Measurements from ENCODE around the gene ANKRD60. TPM values are rescaled to one million over a fixed set of nuclear protein-coding genes. Genes with fewer than 3 reads are reported as not detected.

The ANKRD60 gene
- total RNA-seq, 1 experiment from 2014 or later = not detected

GRCh38 chr20:58182521-58183140 lies 45.8 kb downstream of the ANKRD60 start:
- Histone ChIP-seq H2AK5ac (ENCODE audit: insufficient read length, low read length) (no peak overlapping the region), H4K91ac (ENCODE audit: insufficient read length, low read depth, low read length) (no peak overlapping the region), H3K23ac (ENCODE audit: insufficient read length, low read depth, low read length) (no peak overlapping the region), H2BK120ac (ENCODE audit: low read depth, low read length, poor library complexity, severe bottlenecking) (no peak overlapping the region), H3K4me1 (ENCODE audit: insufficient read depth, low read length) (no peaks in the 10 kb centered on the region), H3K79me1 (ENCODE audit: insufficient read depth, low read depth, low read length, poor library complexity, severe bottlenecking) (no peaks in the 10 kb centered on the region), H4K20me1 (ENCODE audit: control insufficient read depth, insufficient read depth, insufficient read length) (no peaks in the 10 kb centered on the region), H3K27me3 (ENCODE audit: insufficient read depth, low read length) (peaks cover 1% of the 10 kb centered on the region; the same call in 1 of the 2 replicates), H3K4me2 (ENCODE audit: insufficient read depth, insufficient read length, low read length) (no peak overlapping the region), H3K23me2 (ENCODE audit: insufficient read length, low read depth, low read length, poor library complexity, severe bottlenecking) (no peaks in the 10 kb centered on the region), H3K4ac (ENCODE audit: low read depth, low read length) (no peak overlapping the region), H4K8ac (replicated peaks; ENCODE audit: insufficient read length, low read depth, low read length) (no peak overlapping the region), H4K5ac (ENCODE audit: insufficient read length, low read depth, low read length) (no peak overlapping the region), H3K9me3 (ENCODE audit: control insufficient read depth, low read depth, low read length) (no peaks in the 10 kb centered on the region), H3K56ac (ENCODE audit: insufficient read length, low read depth, low read length) (no peak overlapping the region), H2BK15ac (ENCODE audit: low read depth, low read length) (no peak overlapping the region), H3K18ac (ENCODE audit: insufficient read length, low read depth, low read length) (no peak overlapping the region), H2BK12ac (ENCODE audit: insufficient read length, low read depth, low read length) (no peak overlapping the region), H3K9ac (ENCODE audit: extremely low read depth, insufficient read length, low read length) (no peak overlapping the region), H2AFZ (ENCODE audit: low read length) (no peak overlapping the region), H3K79me2 (ENCODE audit: insufficient read depth, low read length) (no peaks in the 10 kb centered on the region), H3K27ac (ENCODE audit: insufficient read length, low read depth, low read length) (no peak overlapping the region), H2BK20ac (ENCODE audit: low read depth, low read length, poor library complexity, severe bottlenecking) (no peak overlapping the region), H2BK5ac (ENCODE audit: insufficient read length, low read length) (no peak overlapping the region), H3K14ac (ENCODE audit: insufficient read depth, low read length) (no peak overlapping the region), H3T11ph (ENCODE audit: low read length) (no peak overlapping the region)
- no CpG with 5 or more reads among the region's 8 CpGs for WGBS (ENCODE audit: extremely low coverage, insufficient read length, low lambda C conversion rate)
- H3K9me3 Mint-ChIP-seq = peaks cover 8 to 10% of the 10 kb centered on the region in 2 experiments; a peak in 4 of 5 replicates
- no peak for DNase-seq
- peaks cover 5 to 8% of the 10 kb centered on the region in 2 experiments for H3K4me1 Mint-ChIP-seq
- no peak overlapping the region for H3K27ac Mint-ChIP-seq
- peaks cover 39% of the 10 kb centered on the region for H3K27me3 Mint-ChIP-seq (ENCODE audit: low read depth)
- TF ChIP-seq CTCF (conservative IDR thresholded peaks at IDR 0.05) = no peak
- H3K4me3 Mint-ChIP-seq = no peak overlapping the region
- peaks cover 0 to 7% (median 3%) of the 10 kb centered on the region in 3 experiments; a peak in 2 of 7 replicates for H3K36me3 Mint-ChIP-seq (ENCODE audit: insufficient read depth in 1 of 3, low read depth in 3 of 3)
